Dermis blood vessel endothelial cell (primary cell): ENCODE data around the gene TAOK3. TPM values are rescaled to one million over a fixed set of nuclear protein-coding genes. Genes with fewer than 3 reads are reported as not detected.
"Not testable (repeated sequence)": the region's sequence is repeated elsewhere in the genome, so short reads cannot be mapped to it uniquely, and the experiment has no call there.

ENCODE experiments used
- DNase-seq: peaks from one replicate; pipeline ENCODE4 v3.0.0; 2010
- total RNA-seq: library from RNA; depleted of rRNA; stranded (reverse); fragments of >200 nt; gene quantifications from 2 replicates; pipeline ENCODE4 v1.2.3, GENCODE V29; 2014

TAOK3 gene
- 27.2 and 31.9 TPM in 2 replicates for total RNA-seq

- DNase-seq = peak; percentile 99
These were observed at the start of gene TAOK3 for GRCh38 chr12:118372541-118373495. TSS of gene TAOK3 (minus strand) at chr12:118372907. CDS start at chr12:118255567, 117,340 bp downstream.

DNA sequence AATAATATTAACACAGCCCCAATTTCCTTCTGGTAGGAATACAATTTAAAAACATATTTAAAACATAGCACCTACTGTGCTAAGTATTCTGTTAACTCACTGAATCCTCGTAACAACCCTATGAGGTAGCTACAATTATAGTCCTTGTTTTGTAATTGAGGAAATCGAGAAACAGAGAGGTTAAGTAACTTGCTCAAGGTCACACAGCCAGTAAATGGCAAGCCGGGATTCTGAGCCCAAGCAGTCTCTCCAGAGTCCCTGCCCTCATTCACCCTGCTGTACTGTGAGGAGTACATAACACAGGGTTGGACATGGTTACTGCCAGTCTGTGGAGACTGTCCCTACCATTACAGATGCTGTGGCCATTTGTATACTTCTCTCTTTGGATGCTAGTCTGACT is 48.0 kb upstream of the TAOK3 start:
- no peak for DNase-seq

DNA sequence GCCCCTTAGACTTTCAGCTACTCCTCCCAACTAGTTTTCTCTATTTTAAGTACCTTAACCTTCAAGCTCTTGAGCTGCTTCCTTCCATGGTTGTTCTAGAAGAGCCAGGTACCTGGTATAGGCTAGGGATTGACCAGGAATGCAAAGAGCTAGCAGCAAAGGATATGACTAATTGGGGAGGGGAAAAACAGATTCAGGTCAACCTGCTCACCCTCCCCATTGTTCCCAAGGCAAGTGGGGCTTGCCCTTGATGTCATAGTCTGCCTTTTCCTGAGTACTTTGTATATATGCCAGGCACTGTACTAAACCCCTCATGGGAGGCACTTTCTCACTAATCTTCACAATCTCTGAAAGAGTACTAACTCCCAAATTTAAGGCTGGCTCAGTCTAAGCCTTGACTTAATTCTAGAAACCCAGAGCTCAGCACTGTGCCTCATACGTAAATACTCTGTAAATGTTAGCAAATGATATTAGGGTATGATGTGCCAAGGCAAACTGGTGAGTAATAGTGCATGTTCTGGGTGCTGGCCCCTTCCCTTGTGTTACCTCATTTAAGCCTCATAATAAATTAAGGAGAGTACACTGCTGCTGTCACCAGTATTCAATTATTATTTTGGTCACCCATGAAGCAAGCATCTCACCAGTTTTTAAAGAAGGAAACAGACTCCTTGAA is 45.8 kb upstream of the TAOK3 start:
- peak; percentile 78 for DNase-seq

DNA sequence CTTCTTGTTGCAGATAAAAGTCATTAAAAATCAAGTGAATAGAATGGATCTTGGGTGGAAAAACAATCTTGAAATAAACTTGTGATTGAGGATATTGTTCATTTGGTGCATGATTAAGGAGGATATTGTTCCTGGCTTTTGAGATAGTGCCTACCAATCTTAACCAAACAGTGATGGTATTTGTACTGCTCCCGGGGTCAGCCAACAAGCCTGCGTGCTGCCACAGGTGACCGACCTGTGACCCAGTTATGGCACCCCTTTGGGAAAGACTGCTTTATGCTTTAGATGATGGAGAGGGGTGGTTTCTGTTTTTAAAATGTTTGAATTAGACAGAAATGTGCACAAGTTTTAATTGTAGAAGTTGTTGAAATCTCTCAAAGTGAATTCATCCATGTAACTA is 45.2 kb upstream of the TAOK3 start:
- DNase-seq = no peak

GRCh38 chr12:118409834-118410233 is 37.1 kb upstream of the TAOK3 start:
- no peak for DNase-seq

DNA sequence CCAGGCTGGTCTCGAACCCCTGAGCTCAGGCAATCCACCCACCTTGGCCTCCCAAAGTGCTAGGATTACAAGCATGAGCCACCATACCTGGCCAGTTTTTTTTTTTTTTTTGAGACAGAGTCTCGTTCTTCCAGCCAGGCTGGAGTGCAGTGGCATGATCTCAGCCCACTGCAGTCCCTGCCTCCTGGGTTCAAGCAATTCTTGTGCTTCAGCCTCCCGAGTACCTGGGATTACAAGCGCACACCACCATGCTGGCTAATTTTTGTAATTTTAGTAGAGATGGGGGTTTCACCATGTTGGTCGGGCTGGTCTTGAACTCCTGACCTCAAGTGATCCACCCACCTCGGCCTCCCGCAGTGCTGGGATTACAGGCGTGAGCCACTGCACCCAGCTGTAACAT is 35.5 kb upstream of the TAOK3 start:
- DNase-seq = not testable (repeated sequence)

- DNase-seq = peak; percentile 87
These were observed 32.3 kb upstream of the TAOK3 start for GRCh38 chr12:118404876-118405521.

GRCh38 chr12:118402251-118402650 is 29.5 kb upstream of the TAOK3 start:
- peak; percentile 76 for DNase-seq

- DNase-seq = no peak
These were observed 26.2 kb upstream of the TAOK3 start for GRCh38 chr12:118398940-118399339.

GRCh38 chr12:118398524-118398923 is 25.8 kb upstream of the TAOK3 start:
- no peak for DNase-seq

- DNase-seq = peak; percentile 13
These were observed 25.2 kb upstream of the TAOK3 start for GRCh38 chr12:118397708-118398440.

- no peak for DNase-seq
These were observed 19.1 kb upstream of the TAOK3 start for GRCh38 chr12:118391836-118392235.

GRCh38 chr12:118391424-118391823 is 18.7 kb upstream of the TAOK3 start:
- no peak for DNase-seq

- peak; percentile 69 for DNase-seq
These were observed 5.3 kb upstream of the TAOK3 start for GRCh38 chr12:118377884-118378470.

- peak; percentile 20 for DNase-seq
These were observed 4.5 kb upstream of the TAOK3 start for GRCh38 chr12:118377021-118377883.

DNA sequence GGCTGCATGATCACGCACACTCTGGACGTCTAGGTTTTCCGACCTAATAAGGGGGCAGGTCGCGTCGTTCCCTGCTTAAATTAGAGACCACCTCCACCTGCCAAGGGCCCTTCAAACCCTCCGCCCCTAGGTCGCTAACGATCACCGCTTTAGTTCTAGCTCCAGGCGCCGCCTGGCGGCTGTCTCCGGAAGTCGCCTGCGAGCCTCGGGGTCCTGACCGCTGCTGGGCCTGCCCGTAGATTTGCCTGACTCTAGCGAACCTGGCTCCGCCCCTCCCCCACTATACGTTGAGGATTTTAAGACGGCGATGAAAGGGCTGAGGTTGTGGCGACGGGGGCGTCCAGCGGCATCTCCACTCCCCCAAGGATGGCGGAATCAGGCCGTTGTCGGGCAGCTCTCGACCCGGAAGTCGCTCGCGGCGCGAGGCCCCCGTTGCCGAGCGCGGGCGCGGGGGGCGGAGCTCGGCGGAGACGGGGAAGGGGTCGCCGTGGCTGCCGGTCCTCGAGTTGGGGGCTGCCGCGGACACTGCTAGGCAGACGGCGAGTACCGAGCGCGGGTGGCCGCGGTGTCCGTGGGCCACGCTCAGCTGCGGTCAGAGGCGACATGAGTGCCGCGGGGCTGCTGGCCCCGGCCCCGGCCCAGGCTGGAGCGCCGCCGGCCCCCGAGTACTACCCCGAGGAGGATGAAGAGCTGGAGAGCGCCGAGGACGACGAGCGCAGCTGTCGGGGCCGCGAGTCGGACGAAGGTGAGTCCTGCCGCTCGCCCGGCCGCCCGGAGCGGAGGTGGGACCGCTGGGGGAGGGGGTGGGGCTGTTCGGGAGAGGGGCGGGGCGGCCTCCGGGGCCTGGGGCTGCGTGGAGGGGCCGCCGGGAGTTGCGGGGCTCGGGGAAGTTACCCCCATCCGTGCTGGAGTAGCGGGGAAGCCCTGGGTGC is 3.6 kb upstream of the TAOK3 start, which contains the start of gene SUDS3:
SUDS3 (plus strand) TSS at position 467 of the 932 bp plus-strand sequence; CDS start at position 604, 137 bp downstream.
- DNase-seq = peak; percentile 87

GRCh38 chr12:118375348-118375747 is 2.6 kb upstream of the TAOK3 start:
- no peak for DNase-seq

DNA sequence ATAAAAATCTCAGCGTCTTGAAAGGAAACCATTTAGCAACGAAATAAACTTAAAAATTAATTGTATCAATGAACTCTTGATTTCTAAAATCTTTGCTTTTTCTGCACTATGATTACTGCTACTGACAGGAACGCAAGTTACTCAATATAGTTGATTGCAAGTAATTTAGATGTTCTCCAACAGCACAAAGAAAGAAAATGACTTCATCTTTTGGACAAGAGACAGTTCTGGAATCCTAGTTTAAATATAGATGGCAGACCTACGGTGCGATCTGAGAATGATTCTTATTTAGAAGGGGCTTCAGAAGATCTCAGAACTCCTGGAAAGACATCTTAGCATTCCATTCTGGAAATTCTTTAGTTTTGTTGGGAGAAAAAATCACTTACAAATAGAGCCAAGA is 2.2 kb upstream of the TAOK3 start:
- DNase-seq = no peak

GRCh38 chr12:118374126-118374725 is 1.5 kb upstream of the TAOK3 start:
- no peak for DNase-seq
